ENCODE results near the gene SNF8.

Gene SNF8

DNA sequence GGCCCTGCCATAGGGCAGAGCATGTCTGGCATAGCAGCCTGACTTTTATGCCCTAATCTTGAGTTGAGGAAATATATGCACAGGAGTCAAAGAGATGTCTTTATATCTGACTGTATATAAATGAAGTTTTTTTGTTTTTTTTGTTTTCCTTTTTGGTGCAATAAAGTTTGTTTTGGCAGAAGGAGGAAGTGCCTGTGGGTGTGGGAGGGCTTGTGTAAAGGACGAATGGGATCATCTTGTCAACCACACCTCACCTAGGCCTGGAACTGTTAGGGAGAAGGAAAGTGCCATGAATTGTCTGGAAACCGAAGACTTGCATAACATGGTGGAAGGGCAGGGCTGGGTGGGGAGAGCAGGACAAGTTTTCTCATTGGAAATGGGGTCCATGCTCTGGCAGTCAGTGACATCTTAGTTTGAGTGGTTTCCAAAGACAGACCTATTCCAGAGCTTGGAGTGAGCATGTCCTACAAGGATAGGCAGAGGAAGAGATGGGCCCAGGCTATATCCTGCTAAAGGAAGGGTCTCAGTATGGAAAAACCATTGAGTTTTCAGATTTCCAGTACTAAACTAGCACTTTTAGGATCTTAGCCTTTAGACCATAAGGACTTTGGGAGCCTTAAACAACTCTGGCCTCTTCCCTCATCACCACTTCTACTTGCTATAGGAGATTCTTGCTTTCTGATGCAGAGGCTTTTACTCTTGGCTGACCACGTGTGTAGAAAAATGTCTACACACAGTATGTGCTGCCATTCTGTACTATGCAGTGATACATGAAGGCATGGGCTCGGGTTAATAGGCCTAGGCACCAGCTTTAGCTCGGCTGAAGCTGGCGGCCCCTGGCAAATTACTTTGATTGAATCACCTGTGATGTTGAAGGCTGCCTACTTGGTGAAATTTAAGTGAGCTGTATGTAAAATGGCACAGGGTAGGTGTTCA lies 15.5 kb downstream of the SNF8 start:
- DNase-seq: no peak

DNA sequence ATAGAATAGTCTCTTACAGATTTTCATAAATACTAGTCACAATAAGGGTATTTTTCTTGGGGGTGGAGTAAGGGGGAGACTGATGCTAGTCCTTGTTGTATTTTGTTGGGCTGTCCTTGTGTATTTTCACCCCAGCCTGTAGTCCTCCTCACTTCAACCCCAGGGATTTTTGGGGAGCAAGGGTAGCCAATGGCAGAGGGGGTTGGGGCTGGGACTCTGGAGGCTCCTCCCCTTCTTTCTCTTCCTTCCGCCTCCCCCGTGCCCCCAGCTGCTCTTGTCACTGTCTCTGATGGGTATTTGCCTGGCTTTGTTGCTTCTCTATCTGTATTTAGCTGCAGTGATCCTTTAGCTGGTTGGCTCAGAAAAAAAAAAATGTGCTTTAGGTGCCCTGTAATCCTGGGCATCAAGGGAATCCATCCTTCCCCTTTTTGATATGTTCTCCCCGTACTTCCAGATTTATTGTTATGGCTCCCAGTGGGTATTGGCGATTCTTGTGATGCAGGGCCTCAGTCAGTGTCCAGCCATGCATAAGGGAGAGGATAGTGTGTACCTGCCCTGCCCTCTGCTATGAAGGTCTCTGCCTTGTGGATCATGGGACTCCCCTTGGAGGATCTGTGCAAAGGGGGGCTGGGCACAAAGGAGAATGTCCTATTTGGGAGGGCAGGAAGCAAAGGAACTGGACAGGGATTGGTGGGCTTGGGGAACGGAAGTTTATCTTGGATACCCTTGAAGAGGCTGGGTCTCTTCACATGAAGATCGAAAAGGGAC lies 16.5 kb downstream of the SNF8 start:
- DNase-seq: no peak

DNA sequence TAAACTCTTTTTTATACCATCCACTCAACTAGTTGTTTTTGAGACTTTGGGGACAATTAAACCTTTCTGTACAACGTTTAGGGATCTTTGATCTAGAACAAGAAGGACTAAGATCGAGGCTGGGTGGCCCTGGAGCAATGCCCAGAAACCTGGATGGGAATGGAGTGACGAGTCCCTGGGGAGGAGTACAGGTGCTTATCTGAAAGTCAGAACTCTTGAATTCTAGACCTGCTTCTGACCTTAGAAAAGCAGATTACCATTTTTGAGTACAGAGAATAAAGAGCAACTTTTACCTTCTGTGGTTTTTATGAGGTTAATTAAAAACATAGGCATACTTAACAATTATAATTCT lies 18.7 kb downstream of the SNF8 start:
- no peak for DNase-seq

DNA sequence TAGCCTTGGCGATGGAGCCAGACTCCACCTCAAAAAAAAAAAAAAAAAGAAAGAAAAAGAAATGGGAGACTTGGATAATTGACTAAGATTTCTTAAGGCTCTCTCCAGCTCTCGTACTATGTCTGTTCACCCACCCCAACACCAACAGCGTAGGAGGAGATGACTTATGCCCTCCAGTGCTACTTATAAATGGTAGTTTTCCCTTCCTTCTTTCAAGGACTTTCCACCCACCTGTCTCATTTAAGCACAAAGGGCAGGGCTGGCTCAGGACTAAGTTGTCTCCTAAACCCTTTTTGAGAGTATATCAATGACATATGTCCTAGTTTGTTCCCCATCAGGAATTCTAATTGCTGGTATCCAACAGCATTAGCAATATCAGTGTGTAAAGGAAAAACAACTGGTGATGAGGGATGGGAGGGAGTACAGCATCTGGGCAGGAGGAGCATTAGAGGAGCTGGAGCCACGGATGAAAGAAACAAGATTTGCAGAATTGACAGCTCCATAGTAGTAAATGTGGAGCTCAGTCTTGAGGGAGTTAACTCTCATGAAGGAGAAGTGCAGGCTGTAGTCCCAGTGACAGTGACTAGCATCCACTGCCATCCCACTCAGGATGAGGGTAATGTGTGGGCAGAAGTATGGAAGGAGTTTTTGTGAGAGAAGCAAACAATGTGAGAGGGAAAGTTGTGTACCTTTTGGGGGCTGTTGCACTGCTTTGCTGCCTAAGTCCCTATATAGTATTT lies 19.2 kb downstream of the SNF8 start:
- DNase-seq: no peak

DNA sequence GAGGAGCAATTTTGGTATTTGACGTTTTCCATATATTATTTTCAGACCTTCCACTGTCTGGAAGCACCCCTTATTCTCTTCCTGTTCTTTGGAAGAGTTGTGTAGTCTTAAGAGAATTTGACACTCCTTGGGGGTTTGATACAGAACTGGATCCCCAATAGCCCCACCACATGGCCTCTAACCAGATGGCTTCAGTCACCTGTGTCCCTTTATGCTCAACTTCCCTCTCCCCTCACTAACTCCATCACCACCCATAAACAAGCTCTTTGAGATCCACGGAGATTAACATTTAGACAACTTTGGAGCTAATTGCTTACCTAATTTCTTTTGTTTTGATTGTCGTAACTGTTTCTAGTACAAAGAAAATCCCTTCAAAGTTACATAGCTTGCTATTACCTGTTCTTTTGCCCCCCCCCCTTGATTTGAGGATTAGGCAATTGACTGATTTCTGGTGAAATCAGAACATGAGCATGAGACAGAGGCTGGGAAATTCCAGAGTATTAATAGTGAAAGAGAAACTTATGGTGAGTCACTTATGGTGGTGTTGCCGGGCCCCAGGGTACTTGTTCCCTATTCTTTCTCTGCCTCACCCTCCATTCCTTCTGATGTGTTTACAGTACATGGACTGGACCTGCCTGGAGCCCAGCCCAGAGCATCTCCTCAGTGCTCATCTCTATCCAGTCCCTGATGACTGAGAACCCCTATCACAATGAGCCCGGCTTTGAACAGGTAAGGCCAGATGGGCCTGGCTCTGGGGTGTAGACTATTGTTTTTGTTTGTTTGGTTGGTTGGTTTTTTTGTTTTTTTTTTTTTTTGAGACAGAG lies 29.0 kb downstream of the SNF8 start:
- no peak for DNase-seq

DNA sequence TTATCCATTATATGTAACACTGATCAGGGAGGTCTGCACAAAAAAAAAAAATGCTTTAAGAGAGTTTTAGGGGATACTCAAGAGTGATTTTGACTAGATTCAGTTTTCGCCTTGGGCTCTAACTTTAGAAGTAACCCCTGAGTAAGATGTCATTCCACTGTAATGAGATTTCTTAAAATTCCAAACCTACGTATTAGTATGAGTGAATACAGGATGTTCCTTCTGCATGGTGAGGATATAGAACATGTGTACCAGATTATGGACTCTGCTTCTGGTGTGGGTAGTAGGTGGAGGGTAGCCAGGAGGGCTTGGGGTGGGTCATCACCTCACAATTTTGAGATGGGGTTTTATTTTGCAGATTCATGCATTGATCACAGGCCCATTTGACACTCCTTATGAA lies 32.2 kb downstream of the SNF8 start:
- no peak for DNase-seq

DNA sequence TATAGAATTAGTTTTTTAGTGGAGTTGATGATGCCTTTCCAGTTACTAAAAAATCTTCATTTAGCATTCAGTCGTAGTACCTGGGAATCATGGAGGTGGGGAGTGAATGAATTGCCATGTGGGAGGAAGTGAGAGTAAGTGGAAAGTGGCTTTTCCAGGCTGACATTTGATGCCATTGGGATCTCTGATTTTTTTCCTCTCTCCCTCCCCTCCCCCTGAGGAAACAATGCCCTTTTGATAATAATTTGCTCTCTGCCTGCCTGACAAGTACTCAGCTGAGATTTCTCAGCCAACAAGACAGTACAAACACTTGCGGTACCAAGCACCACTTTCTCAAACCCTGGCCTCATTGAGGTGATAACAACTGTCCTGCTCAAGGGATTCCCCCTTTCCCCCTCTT lies 34.3 kb downstream of the SNF8 start:
- no peak for DNase-seq

DNA sequence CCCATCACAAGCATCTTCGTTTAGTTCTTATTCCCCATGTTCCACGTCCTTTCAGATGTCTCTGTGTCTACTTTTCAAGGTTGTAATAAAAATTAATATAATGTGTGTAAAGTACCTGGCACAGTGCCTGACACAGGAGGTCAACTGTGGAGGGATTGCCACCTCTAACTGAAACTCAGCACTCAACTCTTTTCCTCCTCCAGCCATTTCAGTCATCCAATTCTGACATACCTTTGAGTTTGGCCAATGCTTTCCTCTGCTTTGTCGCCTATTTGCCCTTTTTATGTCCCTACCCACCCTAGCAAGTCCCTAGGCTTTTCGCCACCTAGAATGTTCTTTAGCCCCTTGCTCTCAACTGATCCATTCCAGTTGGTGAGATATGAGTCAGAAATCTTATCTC lies 34.9 kb downstream of the SNF8 start:
- no peak for DNase-seq

DNA sequence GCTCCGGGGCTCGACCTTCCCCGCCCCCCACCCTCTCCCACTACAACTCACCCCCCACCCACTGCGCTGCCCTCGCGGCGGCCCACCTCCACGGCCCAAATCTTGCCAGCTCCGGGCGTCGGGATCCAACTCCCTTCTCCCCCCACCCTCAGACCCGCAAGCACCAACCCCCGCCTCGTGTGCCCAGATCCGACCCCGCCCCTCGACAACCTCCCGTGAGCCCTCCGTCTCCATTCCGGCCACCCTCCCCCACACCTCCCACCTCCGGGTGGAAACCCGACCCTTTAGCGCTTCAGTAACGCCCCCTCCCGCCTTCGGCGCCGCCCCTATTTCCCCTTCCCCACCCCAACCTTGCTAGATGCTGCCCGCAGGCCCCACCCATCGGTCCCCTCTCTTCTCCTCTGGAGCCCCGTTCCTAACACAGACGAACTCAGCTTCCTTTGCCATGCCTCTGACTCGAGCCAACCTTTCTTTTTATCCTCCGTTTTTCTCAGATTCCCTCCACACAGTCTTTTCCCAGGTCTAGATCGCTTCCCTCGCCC lies 35.7 kb downstream of the SNF8 start:
- peak; percentile 95 for DNase-seq

DNA sequence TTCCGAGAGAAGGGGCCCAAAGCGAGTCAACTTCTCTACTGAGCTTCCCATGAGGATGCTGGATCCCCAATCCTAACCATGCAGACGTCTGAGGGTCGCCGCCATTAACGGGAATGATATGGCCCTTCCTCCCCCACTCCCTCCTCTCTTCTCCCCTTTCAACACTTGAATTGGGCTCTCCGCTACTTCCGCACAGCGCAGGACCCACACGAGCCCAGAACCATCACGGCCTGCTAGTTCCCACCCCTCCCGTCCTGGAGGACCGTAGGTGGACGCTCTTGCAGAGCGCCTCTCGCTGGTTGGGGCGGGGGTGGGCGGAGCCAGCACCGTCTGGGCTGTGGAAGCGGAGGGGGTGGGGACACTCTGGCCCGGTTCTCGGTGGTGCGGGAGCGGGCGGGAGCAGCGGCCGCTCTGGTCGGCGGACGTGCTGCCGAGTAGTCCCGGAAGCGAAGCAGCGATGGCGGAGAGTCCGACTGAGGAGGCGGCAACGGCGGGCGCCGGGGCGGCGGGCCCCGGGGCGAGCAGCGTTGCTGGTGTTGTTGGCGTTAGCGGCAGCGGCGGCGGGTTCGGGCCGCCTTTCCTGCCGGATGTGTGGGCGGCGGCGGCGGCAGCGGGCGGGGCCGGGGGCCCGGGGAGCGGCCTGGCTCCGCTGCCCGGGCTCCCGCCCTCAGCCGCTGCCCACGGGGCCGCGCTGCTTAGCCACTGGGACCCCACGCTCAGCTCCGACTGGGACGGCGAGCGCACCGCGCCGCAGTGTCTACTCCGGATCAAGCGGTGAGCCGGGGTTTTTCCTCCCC lies 36.4 kb downstream of the SNF8 start, which contains the start of gene UBE2Z:
UBE2Z (plus strand) TSS at position 361 of the 797 bp plus-strand sequence; CDS start at position 458, 97 bp downstream.
- peak; percentile 98 for DNase-seq

DNA sequence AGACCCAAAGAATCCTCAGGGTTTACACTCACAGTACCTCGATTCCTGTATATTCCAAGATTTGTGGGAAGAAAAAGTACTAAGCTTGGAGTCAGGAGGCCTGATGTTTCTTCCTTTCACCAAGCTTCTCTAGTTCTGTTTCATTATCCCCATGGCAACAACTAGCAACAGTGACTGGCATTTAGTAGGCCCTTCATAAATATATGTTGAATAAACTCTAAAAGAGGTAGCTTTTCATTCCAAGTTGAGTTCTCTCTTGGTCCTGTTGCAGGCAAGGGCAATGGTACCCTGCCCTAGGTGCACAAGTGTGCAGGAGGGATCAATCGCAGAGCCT lies 37.0 kb downstream of the SNF8 start:
- DNase-seq: no peak

DNA sequence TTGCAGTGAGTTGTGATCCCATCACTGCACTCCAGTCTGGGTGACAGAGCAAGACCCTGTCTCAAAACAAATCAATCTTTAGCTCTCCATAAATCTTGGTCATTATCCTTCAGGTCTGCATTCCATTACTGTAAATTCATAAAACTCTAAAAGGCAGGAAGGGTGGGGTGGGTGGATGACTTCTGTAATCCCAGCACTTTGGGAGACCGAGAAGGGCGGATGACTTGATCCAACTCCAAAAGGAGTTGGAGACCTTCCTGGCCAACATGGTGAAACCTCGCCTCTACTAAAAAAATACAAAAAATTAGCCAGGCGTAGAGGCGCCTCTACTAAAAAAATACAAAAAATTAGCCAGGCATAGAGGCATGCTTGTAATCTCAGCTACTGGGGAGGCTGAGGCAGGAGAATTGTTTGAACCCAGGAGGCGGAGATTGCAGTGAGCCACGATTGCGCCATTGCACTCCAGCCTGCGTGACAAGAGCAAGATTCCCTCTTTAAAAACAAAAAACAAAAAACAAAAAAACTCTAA lies 38.6 kb downstream of the SNF8 start:
- no peak for DNase-seq

DNA sequence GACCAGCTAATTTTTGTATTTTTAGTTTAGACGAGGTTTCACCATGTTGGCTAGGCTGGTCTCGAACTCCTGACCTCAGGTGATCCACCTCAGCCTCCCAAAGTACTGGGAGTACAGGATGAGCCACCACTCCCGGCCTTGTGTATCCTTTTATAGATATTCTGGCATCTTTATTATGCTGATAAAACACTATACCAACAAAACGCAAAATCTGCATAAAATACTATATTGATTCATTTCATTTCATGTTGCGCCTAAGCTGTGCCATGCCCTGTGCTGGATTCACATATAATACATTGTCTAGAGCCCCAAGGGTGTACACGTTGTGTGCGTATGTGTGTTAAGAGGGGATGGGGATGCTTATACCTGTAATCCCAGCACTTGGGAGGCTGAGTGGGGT lies 40.2 kb downstream of the SNF8 start:
- DNase-seq: no peak

DNA sequence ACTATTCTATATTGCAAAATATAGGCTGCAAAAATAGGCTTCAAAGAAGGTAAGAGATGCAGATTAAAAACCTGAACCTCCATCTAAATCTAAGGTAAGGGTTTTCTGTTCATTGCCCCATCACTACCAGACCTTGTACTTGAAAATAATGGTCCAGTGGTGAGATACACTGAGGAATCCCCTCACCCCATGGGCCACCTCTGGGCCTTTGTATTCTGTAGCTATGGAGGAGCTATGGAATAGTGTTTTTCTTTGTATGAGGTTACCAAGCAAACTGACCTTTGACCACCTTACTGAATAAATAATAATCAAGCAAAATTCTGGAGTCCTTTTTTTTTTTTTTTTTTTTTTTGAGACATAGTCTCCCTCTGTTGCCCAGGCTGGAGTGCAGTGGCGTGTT lies 41.2 kb downstream of the SNF8 start:
- DNase-seq: no peak

DNA sequence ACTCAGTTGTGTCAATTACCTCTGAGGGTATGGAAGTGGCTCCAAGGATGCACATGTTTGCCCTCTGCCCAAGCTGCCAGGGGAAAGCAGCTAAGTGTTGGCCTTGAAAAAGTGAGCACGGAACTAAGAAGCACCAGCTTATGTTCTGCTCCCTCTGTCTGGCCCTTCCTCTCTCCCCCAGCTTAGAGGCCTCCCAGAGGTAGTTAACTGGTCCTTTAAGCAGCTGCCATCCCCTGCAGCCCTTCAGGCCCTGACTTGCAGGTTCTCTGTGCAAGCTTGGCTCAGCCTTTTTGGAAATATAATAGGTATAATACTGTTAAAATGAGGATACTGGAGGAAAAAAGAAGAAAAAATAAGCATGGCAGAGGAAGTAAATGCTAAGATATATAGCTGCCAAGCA lies 43.4 kb downstream of the SNF8 start:
- no peak for DNase-seq

DNA sequence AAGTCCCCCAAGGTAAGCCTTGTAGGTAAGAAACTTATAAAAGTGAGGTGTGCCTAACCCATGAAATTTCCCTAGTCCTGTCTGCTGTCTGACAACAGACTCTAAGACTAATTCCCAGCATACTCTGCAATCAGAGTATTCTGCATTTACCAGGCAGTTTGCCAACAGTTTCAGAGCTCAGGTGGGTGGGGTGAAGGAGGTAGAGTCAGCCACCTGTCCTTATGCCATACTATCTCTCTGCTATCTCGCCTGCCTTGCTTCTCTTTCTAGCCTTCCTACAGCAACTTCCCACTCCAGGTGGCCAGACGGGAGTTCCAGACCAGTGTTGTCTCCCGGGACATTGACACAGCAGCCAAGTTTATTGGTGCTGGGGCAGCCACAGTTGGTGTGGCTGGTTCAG lies 49.8 kb downstream of the SNF8 start:
- DNase-seq: no peak

DNA sequence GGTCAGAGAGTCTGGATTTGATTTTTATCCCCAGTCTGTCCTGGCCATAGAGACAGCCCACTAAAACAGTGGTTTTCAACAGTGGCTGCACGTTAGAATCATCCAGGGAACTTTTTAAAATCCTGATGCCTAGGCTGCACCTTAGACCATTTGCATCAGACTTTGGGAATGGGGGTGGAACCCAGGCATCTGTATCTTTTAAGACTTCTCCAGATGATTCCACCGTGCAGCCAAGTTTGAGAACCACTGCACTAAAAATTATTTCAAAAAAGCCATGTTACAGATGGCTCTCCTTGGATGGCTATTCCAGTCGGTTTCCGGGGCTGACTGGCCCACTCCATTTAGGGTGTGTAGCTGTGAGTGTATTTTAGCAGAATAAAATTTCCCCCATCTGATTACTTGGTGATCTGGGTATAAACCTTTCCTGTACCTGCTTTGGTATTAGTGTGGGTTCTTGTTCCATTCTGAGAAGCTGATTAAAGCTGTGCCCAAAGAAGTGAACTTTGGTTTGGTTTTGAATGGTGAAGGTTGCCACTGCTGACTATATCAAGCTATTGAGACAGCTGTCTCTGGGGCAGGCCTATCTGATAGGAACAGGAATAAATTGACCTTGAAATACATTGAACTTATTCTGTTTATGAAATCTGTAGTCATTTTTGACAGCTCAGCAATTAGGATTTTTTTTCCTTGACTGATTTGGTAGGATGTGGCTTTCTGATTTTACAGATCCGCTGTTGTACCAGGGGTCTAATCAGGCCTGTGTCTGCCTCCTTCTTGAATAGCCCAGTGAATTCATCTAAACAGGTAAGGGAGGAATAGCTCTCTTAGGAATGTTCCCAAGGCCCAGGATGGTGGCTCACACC lies 50.8 kb downstream of the SNF8 start:
- no peak for DNase-seq

DNA sequence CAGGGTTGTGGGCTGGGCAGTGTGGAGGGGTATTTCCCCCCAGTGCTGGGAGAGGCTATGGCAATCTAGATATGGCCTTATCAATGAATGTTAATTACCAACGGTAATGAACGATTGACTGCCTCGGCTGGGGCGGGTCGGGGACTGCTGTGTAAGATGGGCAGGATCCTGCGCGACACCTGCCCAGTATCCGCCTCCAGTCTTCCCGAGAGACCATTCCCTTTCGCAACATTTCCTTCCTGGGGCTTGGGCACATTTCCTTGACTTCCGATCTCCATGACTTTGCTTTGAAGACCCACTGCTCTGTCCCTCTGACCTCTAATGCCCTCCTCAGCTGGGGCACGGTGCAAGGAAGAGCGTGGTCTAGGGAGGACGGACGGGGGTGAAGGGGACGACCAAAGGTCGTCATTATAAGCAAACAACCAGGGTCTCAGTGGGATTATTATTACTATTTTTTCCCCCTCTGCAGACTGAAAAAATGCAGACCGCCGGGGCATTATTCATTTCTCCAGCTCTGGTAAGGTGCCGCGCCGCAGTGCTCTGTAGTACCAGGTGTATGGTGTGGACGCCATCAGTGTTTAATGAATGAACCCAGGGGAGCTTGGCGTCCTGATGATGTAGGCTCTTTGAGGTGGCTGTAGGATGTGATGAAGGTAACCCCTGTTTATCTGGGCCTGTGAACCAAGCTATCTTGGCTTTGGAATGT lies 51.5 kb downstream of the SNF8 start:
- no peak for DNase-seq

DNA sequence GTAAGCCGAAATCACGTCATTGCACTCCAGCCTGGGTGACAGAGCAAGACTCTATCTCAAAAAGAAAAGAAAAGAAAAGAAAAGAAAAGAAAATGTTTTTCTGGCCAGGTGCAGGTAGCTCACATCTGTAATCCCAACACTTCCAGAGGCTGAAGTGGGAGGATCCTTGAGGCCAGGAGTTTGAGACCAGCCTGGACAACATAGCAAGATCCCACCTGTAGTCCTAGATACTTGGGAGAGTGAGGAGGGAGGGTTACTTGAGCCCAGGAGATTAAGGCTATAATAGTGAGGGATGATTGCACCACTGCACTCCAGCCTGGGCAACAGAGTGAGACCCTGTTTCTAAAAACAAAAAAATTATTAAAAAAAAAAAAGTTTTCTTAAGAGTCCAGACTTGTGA lies 54.6 kb downstream of the SNF8 start:
- DNase-seq: no peak

DNA sequence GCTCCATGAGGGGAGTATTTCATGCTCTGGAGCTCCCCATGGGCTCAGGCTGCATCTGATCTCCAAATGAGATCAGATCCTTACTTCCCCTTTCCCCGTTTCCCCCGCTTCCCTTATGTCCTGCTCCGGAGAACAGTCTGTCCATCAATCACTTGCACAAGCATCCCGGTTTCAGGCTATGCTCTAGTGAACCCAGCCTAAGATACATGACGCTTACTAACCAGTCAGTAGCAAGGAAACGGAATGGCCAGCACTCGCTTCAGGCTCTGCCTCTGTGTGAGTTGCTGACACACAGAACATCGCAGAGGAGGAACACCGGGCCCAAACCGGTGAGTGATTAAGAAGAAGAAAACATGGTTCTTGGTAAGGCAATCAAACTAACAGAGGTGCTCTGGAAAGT lies 61.5 kb downstream of the SNF8 start:
- no peak for DNase-seq

Data from femur (tissue), 1 donor.